GM19025 (cell line): ENCODE measurements around the gene TCP1.
"Not testable (repeated sequence)": the region's sequence is repeated elsewhere in the genome, so short reads cannot be mapped to it uniquely, and the experiment has no call there.

Experiments
- ATAC-seq: cut with Tn5 transposase; IDR thresholded peaks from one replicate; pipeline ENCODE4 v1.9.1; 2021; ENCODE audit warnings: mild to moderate bottlenecking, low read depth, moderate library complexity; ENCODE audit not compliant: unreplicated experiment

Gene TCP1

DNA sequence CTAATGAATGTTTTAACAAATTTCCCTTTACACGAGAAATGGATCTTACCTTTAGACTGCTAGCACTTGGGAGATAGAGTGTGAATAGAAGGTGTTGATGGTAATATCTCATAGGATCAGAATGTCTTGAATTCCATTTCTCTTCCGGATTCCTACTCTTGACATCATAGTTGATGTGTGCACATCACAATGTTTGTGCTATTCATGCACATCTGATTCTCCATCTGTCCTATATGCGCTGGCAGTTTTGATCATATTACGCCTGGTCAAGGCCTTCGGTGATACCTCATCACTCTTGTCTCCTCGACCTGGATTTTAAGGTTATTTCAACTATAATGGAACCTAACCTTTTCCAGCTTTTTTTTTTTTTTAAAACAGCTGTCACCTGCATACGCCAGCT is 44.3 kb downstream of the TCP1 start:
- no peak for ATAC-seq

DNA sequence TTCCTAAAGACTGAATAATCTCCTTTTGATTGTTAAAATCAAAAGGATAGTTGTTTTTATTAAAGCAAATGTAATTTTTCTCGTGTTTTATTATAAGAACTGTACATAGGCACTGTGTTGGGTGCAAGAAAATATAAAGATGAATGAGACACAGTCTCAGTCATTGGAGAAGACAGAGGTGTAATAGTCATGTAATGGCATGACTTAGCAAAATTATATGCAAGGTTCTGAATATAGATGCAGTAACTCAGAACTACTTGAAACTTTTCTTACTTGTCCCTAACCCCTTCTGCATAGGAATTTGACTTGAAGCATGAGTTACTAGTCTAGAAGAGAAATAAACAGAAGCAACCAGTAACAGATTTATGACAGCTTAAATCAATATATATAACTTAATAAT is 47.2 kb downstream of the TCP1 start:
- no peak for ATAC-seq

GRCh38 chr6:159739341-159739740 is 50.1 kb downstream of the TCP1 start:
- no peak for ATAC-seq

DNA sequence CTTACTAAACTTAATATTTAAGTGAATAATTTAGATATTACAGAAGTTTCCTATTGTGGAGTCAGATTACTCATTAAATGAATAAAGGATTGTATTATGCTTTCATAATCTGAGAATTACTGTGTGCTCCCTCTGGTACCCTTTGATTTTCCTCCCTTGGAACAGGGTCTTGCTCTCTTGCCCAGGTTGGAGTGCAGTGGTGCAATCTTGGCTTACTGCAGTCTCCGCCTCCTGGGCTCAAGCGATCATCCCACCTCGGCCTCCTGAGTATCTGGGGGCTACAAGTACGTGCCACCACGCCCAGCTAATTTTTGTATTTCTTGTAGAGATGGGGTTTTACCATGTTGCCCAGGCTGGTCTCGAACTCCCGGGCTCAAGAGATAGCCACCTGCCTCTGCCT is 52.5 kb downstream of the TCP1 start:
- no peak for ATAC-seq

- not testable (repeated sequence) for ATAC-seq
Observed at GRCh38 chr6:159733395-159733794, 56.0 kb downstream of the TCP1 start.

- ATAC-seq = not testable (repeated sequence)
Observed at GRCh38 chr6:159732550-159732949, 56.9 kb downstream of the TCP1 start.

DNA sequence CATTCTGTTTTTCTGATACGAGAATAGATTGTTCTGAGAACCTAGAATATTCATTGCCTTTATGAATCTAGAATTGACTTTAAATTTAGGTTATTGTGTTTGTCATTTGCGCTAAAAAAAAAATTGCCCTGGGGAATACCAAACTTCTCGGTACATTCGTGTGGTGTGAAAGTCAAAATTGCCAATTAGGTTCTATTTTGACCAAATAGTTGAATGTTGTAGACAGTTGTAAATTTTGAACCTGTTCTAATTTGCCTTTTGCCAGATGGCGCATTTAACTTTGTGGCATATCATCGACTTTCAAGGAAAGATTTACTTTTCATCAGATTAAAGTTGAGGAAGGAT is 59.1 kb downstream of the TCP1 start:
- ATAC-seq = no peak

DNA sequence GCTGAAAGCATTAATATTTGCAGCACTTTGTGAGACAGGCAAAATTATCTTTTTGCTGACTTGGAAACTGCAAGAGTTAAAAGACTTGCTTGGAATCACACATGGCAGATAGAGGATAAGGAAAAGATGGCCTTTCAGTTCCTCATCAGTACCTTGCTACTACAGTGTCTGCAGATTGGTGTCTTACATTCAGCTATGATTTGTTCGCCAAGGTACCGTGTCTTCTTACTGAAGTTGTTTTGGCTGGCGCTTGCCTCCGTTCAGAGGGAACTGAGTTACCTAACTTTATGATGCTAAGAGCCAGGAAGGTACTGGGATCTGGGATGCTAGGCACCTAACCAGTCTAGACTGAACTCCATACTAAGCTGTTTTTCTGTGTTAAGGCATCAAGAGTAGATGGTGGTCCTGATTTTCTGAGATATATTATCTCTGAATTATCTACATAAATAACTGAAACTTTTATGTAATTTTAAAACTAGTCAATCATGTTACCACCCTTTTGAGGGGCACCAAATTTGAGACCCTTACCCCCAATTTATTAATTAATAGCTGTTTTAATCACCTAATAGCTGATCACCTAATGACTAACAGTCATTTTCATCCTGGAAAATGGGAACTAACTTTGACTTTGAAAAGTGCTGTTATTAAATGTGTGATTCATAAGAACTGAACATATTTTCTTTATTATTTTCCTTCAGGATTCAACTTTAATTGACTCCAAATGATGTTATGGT is 59.6 kb downstream of the TCP1 start:
- ATAC-seq = no peak

DNA sequence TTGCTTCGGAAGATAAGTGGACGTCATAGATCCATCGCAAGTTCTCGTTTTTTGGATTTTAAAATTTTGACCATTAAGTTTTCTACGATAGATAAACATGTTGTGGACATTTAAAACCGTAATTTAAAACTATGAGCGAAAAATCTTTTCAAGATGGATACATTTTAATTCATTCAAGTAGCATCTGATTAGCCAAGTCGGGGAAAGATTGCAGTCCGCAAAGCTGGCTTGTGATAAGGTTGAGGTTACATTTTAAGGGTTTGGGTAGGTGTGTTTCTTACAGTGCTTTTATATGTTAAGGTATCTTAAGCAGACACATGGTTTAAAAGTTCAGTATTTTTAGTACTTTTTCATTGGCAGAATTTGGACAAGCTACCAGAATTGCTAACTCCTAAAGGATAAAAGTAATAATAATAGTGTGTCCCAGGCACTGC is 60.9 kb downstream of the TCP1 start:
- ATAC-seq = no peak
